Fibroblast of lung (primary cell): ENCODE measurements around the gene JUP. TPM values are rescaled to one million over a fixed set of nuclear protein-coding genes. Genes with fewer than 3 reads are reported as not detected.
A peak's percentile ranks its signal among the peaks of the same experiment; 100 is the strongest.

Source experiments
- DNase-seq, 2 donors: peaks; one replicate each; pipeline versions ENCODE4 v3.0.0 to v3.0.0-alpha.2; 2010; ENCODE audit warnings: low read depth in 2 of 2
- H2AFZ ChIP-seq: 2 replicates; pipeline ENCODE4 v1.5.1; 2012; ENCODE audit warnings: low read length, control low read depth, inconsistent platforms
- H3K27ac ChIP-seq: 2 replicates; pipeline ENCODE4 v1.5.1; 2011; ENCODE audit warnings: low read length, control low read depth; ENCODE audit not compliant: insufficient read depth
- H3K27me3 ChIP-seq: 2 replicates; pipeline ENCODE4 v1.5.1; 2011; ENCODE audit warnings: mild to moderate bottlenecking, low read length; ENCODE audit not compliant: control insufficient read depth, insufficient read depth
- H3K36me3 ChIP-seq: 2 replicates; pipeline ENCODE4 v1.5.1; 2011; ENCODE audit warnings: low read length; ENCODE audit not compliant: control insufficient read depth, insufficient read depth
- H3K4me1 ChIP-seq: 2 replicates; pipeline ENCODE4 v1.5.1; 2011; ENCODE audit warnings: low read length; ENCODE audit not compliant: control insufficient read depth, insufficient read depth; ENCODE audit errors: extremely low read depth
- H3K4me2 ChIP-seq: 2 replicates; pipeline ENCODE4 v1.5.1; 2011; ENCODE audit warnings: low read length, control low read depth; ENCODE audit not compliant: insufficient read depth; ENCODE audit errors: extremely low read depth
- H3K4me3 ChIP-seq, 4 experiments: fragments of 200-600 bp in 1 of 4; sonication (generic) in 1 of 4; replicated peaks in 1 of 4; 2 replicates each; pipeline ENCODE4 v1.5.1; 2011 to 2016; ENCODE audit warnings: low read length in 4 of 4, low read depth in 3 of 4, mild to moderate bottlenecking in 3 of 4, control low read depth in 2 of 4, inconsistent platforms in 1 of 4, mixed read lengths in 1 of 4; ENCODE audit not compliant: insufficient read depth in 1 of 4; ENCODE audit errors: control extremely low read depth in 1 of 4
- H3K79me2 ChIP-seq: 2 replicates; pipeline ENCODE4 v1.5.1; 2012; ENCODE audit warnings: mild to moderate bottlenecking, low read length, inconsistent platforms; ENCODE audit not compliant: control insufficient read depth, insufficient read depth
- H3K9ac ChIP-seq: 2 replicates; pipeline ENCODE4 v1.5.1; 2011; ENCODE audit warnings: mild to moderate bottlenecking, low read length, control low read depth; ENCODE audit not compliant: insufficient read depth
- H3K9me3 ChIP-seq: 2 replicates; pipeline ENCODE4 v1.5.1; 2012; ENCODE audit warnings: low read depth, low read length; ENCODE audit not compliant: control insufficient read depth, insufficient read depth
- H4K20me1 ChIP-seq: 2 replicates; pipeline ENCODE4 v1.5.1; 2011; ENCODE audit warnings: low read length; ENCODE audit not compliant: control insufficient read depth, insufficient read depth; ENCODE audit errors: extremely low read depth
- EZH2 ChIP-seq: IDR thresholded peaks from 2 replicates; pipeline ENCODE4 v1.5.1; 2012; ENCODE audit warnings: low read length, control low read depth, mild to moderate bottlenecking; ENCODE audit errors: missing control alignments
- polyA plus RNA-seq, 2 donors: library from polyadenylated mRNA; depleted of rRNA in 1 of 2; stranded (reverse) in 1 of 2; unstranded in 1 of 2; fragments of >200 nt; gene quantifications; 2 replicates each; pipeline ENCODE4 v1.2.1, GENCODE V29; 2011 to 2012; ENCODE audit warnings: missing spikeins in 1 of 2
- total RNA-seq: library from RNA; depleted of rRNA; stranded (reverse); fragments of >200 nt; gene quantifications from 2 replicates; pipeline ENCODE4 v1.2.1, GENCODE V29; 2014
- TF ChIP-seq, protein P1 (sequence below), 2 donors: IDR thresholded peaks in 1 of 2; conservative IDR thresholded peaks in 1 of 2; 1 replicate in 1 of 2; 2 replicates in 1 of 2; pipeline ENCODE4 v1.5.1; 2011 to 2012; ENCODE audit warnings: low read length in 2 of 2, control low read depth in 1 of 2, inconsistent platforms in 1 of 2, low read depth in 1 of 2, mild to moderate bottlenecking in 1 of 2

The JUP gene
- total and polyA plus RNA-seq, 2 donors (not counting 1 experiment from before 2014, with no cell fraction given) = 3.2 to 13.2 TPM

DNA sequence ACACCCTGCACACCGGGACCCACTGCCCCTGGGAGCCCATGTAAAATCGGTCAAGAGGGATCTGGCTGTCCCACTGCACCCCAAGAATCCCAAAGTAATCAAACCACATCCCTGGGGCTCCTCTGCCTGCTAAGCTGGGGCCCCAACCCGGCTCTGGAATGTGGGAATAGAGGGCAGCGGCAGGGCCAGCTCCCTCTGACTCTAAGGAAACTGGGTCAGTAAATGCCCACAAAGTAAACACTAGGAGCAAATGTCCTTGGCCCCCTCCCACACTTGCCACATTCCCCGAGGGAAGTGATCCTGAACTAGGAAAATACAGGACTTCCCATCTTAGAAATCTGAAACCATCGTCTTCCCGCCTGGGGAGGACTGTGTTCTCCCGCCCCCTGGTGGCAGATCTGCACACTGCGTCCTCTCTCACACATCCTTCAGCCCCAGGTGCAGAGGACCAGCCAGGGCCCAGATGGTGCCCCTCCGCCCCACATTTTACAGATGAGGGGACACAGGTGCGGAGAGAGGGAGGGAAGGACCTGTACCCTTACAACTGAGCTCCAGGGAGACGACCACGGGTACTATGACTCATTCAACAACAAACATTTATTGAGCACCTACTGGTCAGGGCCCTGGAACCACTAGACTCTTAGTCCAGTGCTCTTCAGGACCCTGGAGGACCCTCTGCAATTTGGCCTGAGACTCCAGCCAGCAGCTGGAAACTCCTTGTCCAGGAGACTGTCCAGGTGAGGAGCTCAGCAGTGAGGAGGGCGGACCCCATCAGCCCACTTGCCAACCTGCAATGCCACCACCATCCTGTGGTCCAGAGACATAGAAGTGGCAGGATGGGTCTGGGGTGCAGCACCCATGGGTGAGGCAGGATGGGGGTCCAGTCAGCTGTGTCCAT is 15.1 kb upstream of the JUP start:
- no peak overlapping the region for H3K4me3 ChIP-seq
- H3K4me2 ChIP-seq = peak overlapping the region; percentile 44
- H3K79me2 ChIP-seq = no peaks in the 10 kb centered on the region
- no peaks in the 10 kb centered on the region for H4K20me1 ChIP-seq
- DNase-seq = peak; percentile 63 to 77
- peaks cover 5% of the 10 kb centered on the region for H3K36me3 ChIP-seq
- no peaks in the 10 kb centered on the region for H3K9me3 ChIP-seq
- H3K9ac ChIP-seq = no peak overlapping the region
- no peak overlapping the region for H3K27ac ChIP-seq
- TF ChIP-seq, protein P1, sequence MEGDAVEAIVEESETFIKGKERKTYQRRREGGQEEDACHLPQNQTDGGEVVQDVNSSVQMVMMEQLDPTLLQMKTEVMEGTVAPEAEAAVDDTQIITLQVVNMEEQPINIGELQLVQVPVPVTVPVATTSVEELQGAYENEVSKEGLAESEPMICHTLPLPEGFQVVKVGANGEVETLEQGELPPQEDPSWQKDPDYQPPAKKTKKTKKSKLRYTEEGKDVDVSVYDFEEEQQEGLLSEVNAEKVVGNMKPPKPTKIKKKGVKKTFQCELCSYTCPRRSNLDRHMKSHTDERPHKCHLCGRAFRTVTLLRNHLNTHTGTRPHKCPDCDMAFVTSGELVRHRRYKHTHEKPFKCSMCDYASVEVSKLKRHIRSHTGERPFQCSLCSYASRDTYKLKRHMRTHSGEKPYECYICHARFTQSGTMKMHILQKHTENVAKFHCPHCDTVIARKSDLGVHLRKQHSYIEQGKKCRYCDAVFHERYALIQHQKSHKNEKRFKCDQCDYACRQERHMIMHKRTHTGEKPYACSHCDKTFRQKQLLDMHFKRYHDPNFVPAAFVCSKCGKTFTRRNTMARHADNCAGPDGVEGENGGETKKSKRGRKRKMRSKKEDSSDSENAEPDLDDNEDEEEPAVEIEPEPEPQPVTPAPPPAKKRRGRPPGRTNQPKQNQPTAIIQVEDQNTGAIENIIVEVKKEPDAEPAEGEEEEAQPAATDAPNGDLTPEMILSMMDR (conservative IDR thresholded peaks at IDR 0.05 in 1 of 2, IDR thresholded peaks at IDR 0.05 in 1 of 2; ENCODE audit: low read depth in 1 of 2, low read length in 2 of 2) = peak; percentile 93 to 95
- no peak for TF ChIP-seq EZH2
- H3K27me3 ChIP-seq = no peaks in the 10 kb centered on the region
- H2AFZ ChIP-seq = no peak overlapping the region
- H3K4me1 ChIP-seq = peaks cover 3% of the 10 kb centered on the region

GRCh38 chr17:41800601-41801373 is 14.3 kb upstream of the JUP start:
- no peaks in the 10 kb centered on the region for H3K9me3 ChIP-seq
- no peak overlapping the region for H3K4me3 ChIP-seq
- peaks cover 3% of the 10 kb centered on the region for H3K4me1 ChIP-seq
- H3K27me3 ChIP-seq = no peaks in the 10 kb centered on the region
- DNase-seq = peak; percentile 51 to 79
- no peak overlapping the region for H2AFZ ChIP-seq
- no peaks in the 10 kb centered on the region for H3K79me2 ChIP-seq
- H3K4me2 ChIP-seq = peak overlapping the region; percentile 44
- no peak overlapping the region for H3K9ac ChIP-seq
- H3K27ac ChIP-seq = no peak overlapping the region
- no peak for TF ChIP-seq EZH2
- TF ChIP-seq, protein P1 (conservative IDR thresholded peaks at IDR 0.05 in 1 of 2, IDR thresholded peaks at IDR 0.05 in 1 of 2; ENCODE audit: low read depth in 1 of 2, low read length in 2 of 2) = no peak
- H3K36me3 ChIP-seq = peaks cover 3% of the 10 kb centered on the region
- H4K20me1 ChIP-seq = no peaks in the 10 kb centered on the region

DNA sequence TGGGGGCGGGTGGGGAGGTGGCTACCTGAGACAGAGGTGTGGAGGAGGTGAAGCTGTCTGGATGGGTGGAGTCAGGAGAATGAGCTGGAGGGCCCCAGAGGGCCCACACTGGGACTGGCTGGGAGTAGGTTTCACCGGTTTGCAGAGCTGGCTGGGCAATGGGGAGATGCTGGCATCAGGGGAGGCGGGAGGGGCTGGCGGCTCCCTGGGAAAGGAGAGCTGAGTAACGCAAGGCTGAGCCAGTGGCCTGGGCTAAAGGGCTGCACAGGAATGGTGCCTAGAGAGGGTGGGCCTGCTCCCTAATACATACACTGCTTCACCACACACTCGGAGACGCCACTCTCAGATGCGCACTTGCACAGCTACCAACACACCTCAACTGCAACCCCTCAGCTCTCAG is 12.9 kb upstream of the JUP start:
- H3K36me3 ChIP-seq = peaks cover 3% of the 10 kb centered on the region
- no peaks in the 10 kb centered on the region for H3K79me2 ChIP-seq
- no peak overlapping the region for H3K27ac ChIP-seq
- DNase-seq = no peak
- no peak overlapping the region for H3K4me3 ChIP-seq
- no peak overlapping the region for H3K9ac ChIP-seq
- H2AFZ ChIP-seq = no peak overlapping the region
- TF ChIP-seq, protein P1 (conservative IDR thresholded peaks at IDR 0.05 in 1 of 2, IDR thresholded peaks at IDR 0.05 in 1 of 2; ENCODE audit: low read depth in 1 of 2, low read length in 2 of 2) = no peak
- no peak for TF ChIP-seq EZH2
- no peaks in the 10 kb centered on the region for H3K27me3 ChIP-seq
- H3K4me1 ChIP-seq = peaks cover 3% of the 10 kb centered on the region
- no peaks in the 10 kb centered on the region for H4K20me1 ChIP-seq
- H3K9me3 ChIP-seq = no peaks in the 10 kb centered on the region
- no peak overlapping the region for H3K4me2 ChIP-seq
